Measurements from ENCODE around the gene TMSB10.

TMSB10 gene

GRCh38 chr2:84880395-84880644 is 25.1 kb upstream of the TMSB10 start:
- DNase-seq (ENCODE audit: low read depth in 2 of 2), result no peak

- DNase-seq (ENCODE audit: low read depth in 2 of 2), result peak; percentile 65 to 69
These were observed 24.6 kb upstream of the TMSB10 start, which contains the start of gene TRABD2A for GRCh38 chr2:84880645-84881521. TSS of gene TRABD2A (minus strand) at chr2:84881084. CDS start at chr2:84881039, 45 bp downstream.

- DNase-seq (ENCODE audit: low read depth in 2 of 2), result peak; percentile 79 to 80
These were observed 23.7 kb upstream of the TMSB10 start for GRCh38 chr2:84881581-84882413.

DNA sequence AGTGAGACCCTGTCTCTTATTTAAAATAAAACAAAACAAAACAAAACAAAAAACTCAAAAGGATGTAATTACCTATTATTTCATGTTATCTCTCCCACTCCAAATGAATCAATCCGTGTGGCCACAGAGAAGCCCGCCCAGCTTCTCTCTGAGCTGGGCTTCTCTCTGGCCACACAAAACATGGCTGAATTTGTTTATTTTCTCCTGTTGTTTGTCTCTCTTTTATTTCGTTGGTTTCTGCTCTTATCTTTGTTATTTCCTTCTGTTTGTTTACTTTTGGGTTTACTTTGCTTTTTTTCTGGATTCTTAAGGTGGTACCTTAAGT is 23.1 kb upstream of the TMSB10 start:
- DNase-seq (ENCODE audit: low read depth in 2 of 2), result no peak

DNA sequence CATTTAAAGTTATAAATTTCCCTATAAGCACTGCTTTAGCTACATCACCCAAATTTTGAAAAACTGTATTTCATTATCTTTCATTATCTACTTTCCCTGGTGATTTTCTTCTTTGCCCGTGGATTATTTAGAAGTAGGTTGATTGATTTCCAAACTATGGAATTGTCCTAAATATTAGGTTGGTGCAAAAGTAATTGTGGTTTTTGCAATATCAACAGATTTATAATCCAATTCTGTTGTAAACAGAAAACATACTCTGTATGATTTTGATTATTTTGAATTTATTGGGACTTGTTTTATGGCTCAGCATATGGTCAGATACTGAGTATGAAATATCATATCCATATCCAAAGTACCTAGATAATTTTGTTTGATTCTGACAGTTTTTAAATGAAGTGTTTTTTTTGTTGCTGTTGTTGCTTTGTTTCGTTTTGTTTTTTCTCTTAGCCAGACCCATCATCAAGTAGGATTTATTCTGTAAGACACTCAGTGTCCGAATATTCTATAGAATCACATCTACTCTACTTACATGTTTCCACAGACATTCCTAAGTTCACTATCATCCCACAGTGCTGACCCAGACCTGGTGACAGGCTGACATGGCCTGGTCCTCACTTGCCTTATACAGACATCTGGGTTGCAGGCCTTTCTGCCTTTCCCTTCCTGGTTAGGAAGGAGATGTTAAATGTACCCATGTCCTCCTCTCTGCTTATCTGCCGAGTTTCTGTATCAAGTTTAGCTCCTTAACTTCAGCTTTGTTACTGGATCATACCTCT is 22.5 kb upstream of the TMSB10 start:
- no peak for DNase-seq (ENCODE audit: low read depth in 2 of 2)

- no peak for DNase-seq (ENCODE audit: low read depth in 2 of 2)
These were observed 21.0 kb upstream of the TMSB10 start for GRCh38 chr2:84884449-84884848.

DNA sequence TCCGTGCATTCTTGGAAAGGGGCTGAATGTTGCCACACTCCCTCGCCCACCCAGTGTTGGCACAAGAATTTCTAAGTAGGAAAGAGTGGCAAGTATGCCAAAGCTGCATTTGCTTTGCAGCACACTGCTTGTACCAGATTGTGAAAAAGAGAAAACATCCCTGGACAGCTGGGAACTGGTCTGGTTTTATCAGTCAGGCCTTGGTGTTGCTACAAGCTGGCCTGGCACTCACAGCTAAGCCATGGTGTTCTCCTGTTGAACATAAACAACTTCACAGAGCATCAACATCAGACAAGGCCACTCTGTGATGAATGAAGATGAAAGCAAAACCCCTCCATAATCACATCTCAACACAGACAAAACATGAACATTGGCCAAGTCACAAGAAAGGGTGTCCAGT is 20.3 kb upstream of the TMSB10 start:
- DNase-seq (ENCODE audit: low read depth in 2 of 2), result no peak

- no peak for DNase-seq (ENCODE audit: low read depth in 2 of 2)
These were observed 18.7 kb upstream of the TMSB10 start for GRCh38 chr2:84886791-84887190.

DNA sequence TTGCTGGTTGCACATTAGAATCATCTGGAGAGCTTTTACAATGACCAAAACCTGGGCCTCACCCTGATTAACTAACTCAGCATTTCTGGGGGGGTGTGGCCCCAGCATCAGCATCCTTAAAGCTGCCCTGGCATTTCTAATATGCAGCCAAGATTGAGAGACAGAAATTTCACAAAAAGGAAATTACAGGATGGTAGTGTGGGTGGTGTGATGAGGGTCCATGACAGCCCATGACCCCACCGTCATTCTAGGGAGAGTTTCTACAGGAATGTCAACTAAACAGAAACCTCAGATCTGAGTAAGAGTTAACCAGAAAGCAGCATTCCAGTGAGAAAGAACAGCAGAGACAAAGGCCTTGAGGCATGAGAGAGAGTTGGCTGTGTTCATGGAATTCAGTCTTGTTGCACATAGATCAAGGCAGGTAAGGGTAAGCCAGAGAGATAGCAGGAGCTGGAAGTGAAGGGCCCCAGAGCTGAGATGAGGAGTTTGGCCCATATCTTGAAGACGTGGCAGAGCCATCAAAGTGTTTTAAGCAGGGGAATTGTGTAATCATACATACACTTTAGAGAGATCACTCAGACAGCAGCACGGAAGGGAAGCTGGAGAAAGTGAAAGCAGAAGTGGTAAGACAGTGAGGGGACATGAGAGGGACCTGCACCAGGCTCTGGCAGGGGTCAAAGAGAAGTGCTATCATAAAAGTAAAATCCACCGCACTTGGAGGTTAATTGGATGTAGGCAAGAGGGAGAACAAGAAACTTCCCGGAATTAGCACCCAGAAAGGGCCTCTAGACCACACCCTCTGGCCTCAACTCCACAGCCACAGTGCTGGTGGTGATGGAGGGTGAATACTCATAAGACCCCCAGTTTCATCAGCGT is 16.8 kb upstream of the TMSB10 start:
- DNase-seq (ENCODE audit: low read depth in 2 of 2), result peak in 1 of 2 donors; percentile 38

DNA sequence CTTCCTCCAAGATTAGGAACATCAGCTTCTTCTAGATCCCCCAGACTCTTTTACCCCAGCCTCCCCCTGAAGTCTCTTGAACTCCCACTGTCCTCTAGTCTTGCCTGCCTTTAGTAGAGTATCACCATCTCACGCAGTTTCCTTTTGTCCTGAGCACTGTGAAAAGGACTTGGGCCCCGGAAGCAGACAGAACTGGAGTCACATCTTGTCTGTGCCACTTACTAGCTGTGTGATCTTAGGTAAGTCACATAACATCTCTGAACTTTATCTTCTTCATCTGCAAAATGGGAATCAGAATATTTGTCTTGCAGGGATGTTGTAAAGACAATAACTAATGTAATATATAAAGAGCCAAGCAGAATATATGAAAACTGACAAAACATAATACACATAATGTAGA is 16.1 kb upstream of the TMSB10 start:
- no peak for DNase-seq (ENCODE audit: low read depth in 2 of 2)

DNA sequence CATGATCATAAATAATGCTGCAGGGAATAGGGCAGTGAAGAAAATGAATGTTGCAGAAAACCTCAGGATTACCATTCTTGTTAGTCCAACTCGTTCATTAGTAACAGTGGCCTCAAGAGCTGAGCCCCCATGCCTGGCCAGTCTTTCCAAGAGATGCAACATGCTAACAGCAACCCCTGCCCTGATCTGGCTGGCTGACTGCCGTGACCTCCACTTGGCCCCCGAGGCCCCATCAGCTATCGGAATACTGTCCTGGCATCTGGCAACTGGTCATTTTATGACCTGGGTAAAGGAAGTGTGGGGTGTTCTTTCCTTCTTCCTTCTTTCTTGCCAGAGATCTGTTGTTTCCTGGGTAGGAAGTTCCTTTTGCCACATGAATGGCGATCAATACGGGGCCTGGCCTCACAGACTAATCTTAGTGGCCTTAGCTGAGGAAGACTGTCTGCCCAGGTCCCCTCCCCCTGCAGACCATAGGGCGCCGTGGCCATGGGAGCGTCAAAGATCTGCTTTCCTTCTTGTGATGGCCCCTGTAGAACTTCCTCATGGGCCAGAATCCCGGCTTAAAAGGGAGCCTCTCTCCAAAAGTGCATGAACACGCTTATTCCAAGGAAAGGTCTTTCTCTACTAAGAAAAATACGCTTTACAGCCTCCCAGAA is 14.0 kb upstream of the TMSB10 start:
- DNase-seq (ENCODE audit: low read depth in 2 of 2), result no peak

GRCh38 chr2:84894131-84894586 is 11.3 kb upstream of the TMSB10 start:
- no peak for DNase-seq (ENCODE audit: low read depth in 2 of 2)

DNA sequence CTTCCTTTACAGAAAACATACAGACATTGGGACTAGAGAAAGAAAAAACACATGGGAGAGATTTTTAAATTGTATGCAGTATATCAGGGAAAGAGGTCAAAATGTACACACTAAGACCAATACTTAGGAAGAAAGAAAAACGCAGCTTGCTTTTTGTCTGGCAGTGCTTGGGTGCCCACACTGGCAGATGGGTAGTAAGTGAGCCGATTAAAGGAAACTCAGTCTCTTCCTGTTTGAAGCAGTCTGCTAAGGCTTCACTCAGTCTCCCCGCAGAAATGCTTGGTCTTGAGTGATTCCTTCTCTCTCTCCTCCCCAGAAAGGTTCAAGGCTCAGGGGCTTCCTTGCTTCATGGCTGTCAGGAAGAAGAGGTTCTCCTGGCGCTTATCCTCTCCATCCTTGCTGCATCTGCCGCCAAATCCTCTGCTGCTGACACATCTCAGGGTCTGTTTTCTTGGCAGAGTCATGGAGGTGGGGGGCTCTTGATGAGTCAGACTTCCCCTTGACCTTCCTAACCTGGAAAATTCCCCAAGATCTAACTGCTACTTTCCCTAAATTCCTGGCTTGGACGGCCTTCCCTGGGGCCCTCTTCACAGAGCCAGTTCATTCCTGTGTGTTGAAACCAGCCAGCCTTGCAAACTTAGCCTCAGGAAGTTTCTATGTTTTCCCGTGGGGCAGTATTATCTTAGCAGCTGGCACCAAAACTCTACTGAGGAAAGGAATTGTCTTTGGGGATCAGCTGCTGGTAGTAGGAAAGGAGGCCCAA is 10.5 kb upstream of the TMSB10 start:
- DNase-seq (ENCODE audit: low read depth in 2 of 2), result no peak

DNA sequence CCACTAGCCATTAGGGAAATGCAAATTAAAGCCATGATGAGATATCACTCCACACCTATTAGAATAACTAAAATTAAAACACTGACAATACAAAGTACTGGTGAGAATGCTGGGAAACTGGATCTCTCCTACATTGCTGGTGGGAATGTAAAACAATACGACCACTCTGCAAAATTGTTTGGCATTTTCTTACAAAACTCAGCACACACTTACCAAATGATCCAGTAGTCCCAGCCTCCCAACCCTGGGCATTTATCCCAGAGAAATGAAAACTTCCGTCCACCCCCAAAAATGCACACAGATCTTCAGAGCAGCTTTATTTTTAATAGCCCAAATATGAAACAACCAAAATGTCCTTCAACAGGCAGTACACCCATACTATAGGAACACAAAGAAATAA is 8.9 kb upstream of the TMSB10 start:
- no peak for DNase-seq (ENCODE audit: low read depth in 2 of 2)

- no peak for DNase-seq (ENCODE audit: low read depth in 2 of 2)
These were observed 7.7 kb upstream of the TMSB10 start for GRCh38 chr2:84897773-84898172.

DNA sequence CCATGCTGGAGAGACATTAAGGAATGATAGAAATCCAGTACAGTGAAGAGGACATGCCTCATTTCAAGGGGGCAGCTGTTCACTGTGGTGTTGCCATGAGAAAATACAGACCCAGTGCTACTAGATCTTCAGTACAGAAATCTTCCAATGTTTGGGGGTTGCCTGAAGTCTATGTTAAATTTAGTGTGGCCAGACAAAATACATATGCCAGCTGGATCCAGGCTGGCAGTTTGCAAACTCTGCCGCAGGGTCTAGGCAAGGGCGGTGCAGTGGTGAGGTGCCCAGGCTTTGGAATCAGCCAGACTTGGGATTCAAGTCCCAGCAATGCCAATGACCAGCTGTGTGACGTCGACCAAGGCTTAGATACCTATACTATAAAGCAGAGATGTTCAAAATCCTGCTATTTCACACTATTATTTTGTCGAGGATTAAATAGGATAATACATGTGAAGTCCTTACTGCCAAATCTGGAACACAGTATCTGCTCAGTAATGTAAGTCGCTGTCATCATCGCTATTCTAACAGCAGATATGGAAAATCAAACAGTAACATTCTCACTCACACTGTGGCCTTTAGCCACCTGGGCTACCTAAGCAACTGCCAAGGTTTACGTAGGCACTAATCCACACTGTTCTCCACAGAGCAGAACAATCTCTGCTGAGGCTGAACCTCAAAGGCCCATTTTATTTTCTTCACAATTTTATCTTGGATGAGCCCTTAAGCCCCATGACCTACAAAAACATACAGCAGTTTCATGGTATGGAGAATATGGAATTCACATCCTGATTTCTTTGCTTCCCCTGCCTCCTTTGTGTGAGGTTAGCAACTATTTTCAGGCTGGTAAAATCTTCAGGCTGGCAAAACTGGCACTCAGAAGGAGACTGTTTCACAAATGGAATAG is 5.9 kb upstream of the TMSB10 start:
- no peak for DNase-seq (ENCODE audit: low read depth in 2 of 2)

DNA sequence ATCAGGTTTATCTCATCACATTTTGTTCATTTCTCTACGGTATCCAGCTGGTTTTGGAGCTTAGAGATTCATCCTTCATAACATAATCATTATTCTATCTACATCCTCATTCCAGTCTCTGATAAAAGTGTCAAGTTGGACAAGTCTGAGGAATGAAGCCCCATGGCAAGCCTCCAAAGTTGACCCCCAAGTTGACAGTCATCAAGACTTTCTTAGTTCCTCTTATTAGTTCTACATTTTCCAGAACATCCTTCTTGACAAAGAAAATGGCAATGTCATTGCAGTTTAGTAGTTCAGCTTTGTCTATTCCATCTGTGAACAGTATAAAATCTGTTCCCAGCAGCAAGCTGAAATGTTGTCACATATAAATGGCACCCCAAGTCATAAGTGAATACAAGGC is 4.5 kb upstream of the TMSB10 start:
- DNase-seq (ENCODE audit: low read depth in 2 of 2), result no peak

- no peak for DNase-seq (ENCODE audit: low read depth in 2 of 2)
These were observed 3.8 kb upstream of the TMSB10 start for GRCh38 chr2:84901593-84902120.

- DNase-seq (ENCODE audit: low read depth in 2 of 2), result no peak
These were observed 2.9 kb upstream of the TMSB10 start for GRCh38 chr2:84902526-84902925.

Data from stimulated activated CD8-positive, alpha-beta memory T cell treated with anti-CD3 and anti-CD28 coated beads, Interleukin-15, amount 100 ng/mL, for 48 hours (primary cell).